A673 (cell line): ENCODE data around the gene PCNX1. TPM values are rescaled to one million over a fixed set of nuclear protein-coding genes. Genes with fewer than 3 reads are reported as not detected.
"Not testable (repeated sequence)": the region's sequence is repeated elsewhere in the genome, so short reads cannot be mapped to it uniquely, and the experiment has no call there.

Source experiments
- BruUV-seq: library from RNA; stranded (reverse); fragments of 400-500 nt; replicated peaks from 2 replicates; lab custom pipeline; 2021; lab: Mats Ljungman, UMichigan
- CTCF ChIA-PET: fragments of 300-600 bp; sonication (Branson Sonifier 250); formaldehyde crosslinking; loops from one replicate; lab custom pipeline; 2022; ENCODE audit warnings: antibody characterized with exemption; lab: Charles Lee
- POLR2A ChIA-PET: fragments of 300-600 bp; sonication (Branson Sonifier 250); formaldehyde crosslinking; loops from one replicate; lab custom pipeline; 2022; ENCODE audit warnings: antibody characterized with exemption; ENCODE audit not compliant: low non-redundant PET; lab: Charles Lee
- DNase-seq: peaks from one replicate; pipeline ENCODE4 v3.0.0-alpha.2; 2015; ENCODE audit warnings: low spot score
- H3K27ac ChIP-seq: fragments of 200-600 bp; sonication (generic); 2 replicates; pipeline ENCODE4 v1.5.1; 2016; ENCODE audit warnings: mixed run types, low read depth, mild to moderate bottlenecking, mixed read lengths, antibody characterized with exemption, low read length; ENCODE audit not compliant: poor library complexity, severe bottlenecking
- H3K27me3 ChIP-seq: fragments of 200-600 bp; sonication (generic); replicated peaks from 2 replicates; pipeline ENCODE4 v1.6.1; 2017; ENCODE audit warnings: mixed run types, low read depth, mild to moderate bottlenecking, mixed read lengths, antibody characterized with exemption, low read length; ENCODE audit not compliant: insufficient read depth, poor library complexity
- H3K36me3 ChIP-seq: fragments of 200-600 bp; sonication (generic); 2 replicates; pipeline ENCODE4 v1.6.1; 2016; ENCODE audit warnings: mixed run types, mild to moderate bottlenecking, mixed read lengths, antibody characterized with exemption, low read length; ENCODE audit not compliant: insufficient read depth, poor library complexity, severe bottlenecking
- H3K4me1 ChIP-seq: fragments of 200-600 bp; sonication (generic); 2 replicates; pipeline ENCODE4 v1.6.1; 2017; ENCODE audit warnings: mixed run types, mild to moderate bottlenecking, mixed read lengths, antibody characterized with exemption, low read length; ENCODE audit not compliant: insufficient read depth, poor library complexity, severe bottlenecking
- H3K4me3 ChIP-seq: fragments of 200-600 bp; sonication (generic); 2 replicates; pipeline ENCODE4 v1.5.1; 2016; ENCODE audit warnings: low read depth, mixed run types, mild to moderate bottlenecking, mixed read lengths, low read length; ENCODE audit not compliant: poor library complexity, severe bottlenecking
- H3K9me3 ChIP-seq: fragments of 200-600 bp; sonication (generic); 2 replicates; pipeline ENCODE4 v1.6.1; 2016; ENCODE audit warnings: mixed run types, low read depth, mild to moderate bottlenecking, mixed read lengths, antibody characterized with exemption, low read length; ENCODE audit not compliant: poor library complexity, severe bottlenecking
- CTCF ChIP-seq: fragments of 300-800, 200-600 bp; sonication (generic); conservative IDR thresholded peaks from 2 replicates; pipeline ENCODE4 v1.5.1; 2017; ENCODE audit warnings: low read depth, mild to moderate bottlenecking, antibody characterized with exemption, low read length, moderate library complexity, mixed read lengths
- EZH2 ChIP-seq: fragments of 200-600 bp; sonication (generic); IDR thresholded peaks from 2 replicates; pipeline ENCODE4 v1.6.1; 2017; ENCODE audit warnings: borderline replicate concordance, low read depth, mild to moderate bottlenecking, mixed read lengths, antibody characterized with exemption, low read length; ENCODE audit not compliant: poor library complexity, severe bottlenecking
- intact Hi-C: fragments of 100-400 bp; cut with micrococcal nuclease; formaldehyde crosslinking; loops from one replicate; pipeline ENCODE4 v1.10.0; 2022; ENCODE audit not compliant: unreplicated experiment
- total RNA-seq: library from RNA; stranded (reverse); gene quantifications from 2 replicates; pipeline ENCODE4 v1.2.3, GENCODE V29; 2021

Gene PCNX1
- total RNA-seq, 1 experiment from 2014 or later = 60.7 TPM

GRCh38 chr14:71141701-71142374 lies 234.6 kb downstream of the PCNX1 start:
- TF ChIP-seq CTCF (no peak), EZH2 (no peak)
- DNase-seq = no peak
- ChIA-PET POLR2A (interaction anchor here (0.7 kb wide), 1 partner anchor 1874 kb away, joined by 3 read pairs; no protein-coding TSS in a partner anchor), CTCF (interaction anchor here (1.1 kb wide), 1 partner anchor 611 kb away, joined by 5 read pairs; no protein-coding TSS in a partner anchor)
- Histone ChIP-seq H3K27ac (no peak overlapping the region), H3K4me1 (peaks cover 11% of the 10 kb centered on the region), H3K36me3 (no peaks in the 10 kb centered on the region), H3K9me3 (no peaks in the 10 kb centered on the region), H3K27me3 (no peaks in the 10 kb centered on the region), H3K4me3 (no peak overlapping the region)
- BruUV-seq = no TSS peak
- intact Hi-C loops = loop anchor here (5.0 to 10.0 kb wide), 2 partner anchors 180 to 263 kb away; partner anchors contain the start of gene SIPA1L1

- Histone ChIP-seq H3K27ac (no peak overlapping the region), H3K27me3 (no peaks in the 10 kb centered on the region), H3K4me3 (no peak overlapping the region), H3K9me3 (no peaks in the 10 kb centered on the region), H3K4me1 (peaks cover 11% of the 10 kb centered on the region), H3K36me3 (no peaks in the 10 kb centered on the region)
- TF ChIP-seq CTCF (no peak), EZH2 (no peak)
- CTCF ChIA-PET = interaction anchor here (0.7 to 1.1 kb wide), 2 partner anchors 27 to 611 kb away, joined by 3 to 5 read pairs; no protein-coding TSS in a partner anchor
- no peak for DNase-seq
- BruUV-seq = no TSS peak
- POLR2A ChIA-PET = interaction anchor here (0.7 kb wide), 1 partner anchor 1873 kb away, joined by 3 read pairs; no protein-coding TSS in a partner anchor
- intact Hi-C loops = loop anchor here (5.0 to 10.0 kb wide), 2 partner anchors 180 to 262 kb away; partner anchors contain the start of gene SIPA1L1
Measured at GRCh38 chr14:71142375-71143038, 235.2 kb downstream of the PCNX1 start.

- ChIA-PET POLR2A (no interaction called here), CTCF (interaction anchor here (0.7 to 1.0 kb wide), 3 partner anchors 26 to 712 kb away, joined by 3 read pairs; no protein-coding TSS in a partner anchor)
- no TSS peak for BruUV-seq
- Histone ChIP-seq H3K27ac (no peak overlapping the region), H3K36me3 (no peaks in the 10 kb centered on the region), H3K4me1 (peaks cover 11% of the 10 kb centered on the region), H3K27me3 (no peaks in the 10 kb centered on the region), H3K9me3 (no peaks in the 10 kb centered on the region), H3K4me3 (no peak overlapping the region)
- DNase-seq = peak; percentile 71
- intact Hi-C loops = loop anchor here (5.0 to 10.0 kb wide), 2 partner anchors 179 to 261 kb away; partner anchors contain the start of gene SIPA1L1
- TF ChIP-seq CTCF (no peak), EZH2 (no peak)
Measured at GRCh38 chr14:71143381-71144290, 236.4 kb downstream of the PCNX1 start.

GRCh38 chr14:71147335-71147734 lies 240.1 kb downstream of the PCNX1 start:
- CTCF ChIA-PET, H3K4me3 ChIP-seq, H3K36me3 ChIP-seq, DNase-seq, H3K27ac ChIP-seq, BruUV-seq, POLR2A ChIA-PET, H3K4me1 ChIP-seq, H3K27me3 ChIP-seq: not testable (repeated sequence)
- H3K9me3 ChIP-seq = peaks cover 11% of the 10 kb centered on the region
- intact Hi-C loops = loop anchor here (10.0 kb wide), 1 partner anchor 257 kb away; no protein-coding TSS in a partner anchor
